ENCODE results near the gene GLS.

GLS gene

GRCh38 chr2:191013932-191014652 lies 133.5 kb downstream of the GLS start, which contains the start of gene STAT1:
Gene STAT1 (minus strand): TSS chr2:191014171. CDS start chr2:191010003, 4,168 bp downstream.
- peak; percentile 71 for DNase-seq (ENCODE audit: low read depth)

GRCh38 chr2:191014653-191015020 lies 134.0 kb downstream of the GLS start:
- DNase-seq (ENCODE audit: low read depth) = no peak

Measured in GM04503 (cell line).